Measurements from ENCODE around the gene CCDC7.
"Not testable (repeated sequence)": the region's sequence is repeated elsewhere in the genome, so short reads cannot be mapped to it uniquely, and the experiment has no call there.

The CCDC7 gene

GRCh38 chr10:32687116-32687515 is 241.2 kb downstream of the CCDC7 start:
- Histone ChIP-seq H3K36me3 (ENCODE audit: control insufficient read depth, insufficient read depth, low read length) (no peaks in the 10 kb centered on the region), H3K9me3 (ENCODE audit: control insufficient read depth, low read length) (no peaks in the 10 kb centered on the region), H3K4me1 (ENCODE audit: control insufficient read depth, insufficient read depth, low read length) (no peaks in the 10 kb centered on the region), H3K27me3 (ENCODE audit: control insufficient read depth, insufficient read depth, low read length, poor library complexity, severe bottlenecking) (no peaks in the 10 kb centered on the region), H3K27ac (ENCODE audit: insufficient read depth, low read depth, low read length, poor library complexity, severe bottlenecking) (no peak overlapping the region), H3K4me3 (ENCODE audit: insufficient read depth, low read depth, low read length) (no peak overlapping the region)

GRCh38 chr10:32687546-32687945 is 241.6 kb downstream of the CCDC7 start:
- Histone ChIP-seq H3K4me1 (ENCODE audit: control insufficient read depth, insufficient read depth, low read length) (no peaks in the 10 kb centered on the region), H3K4me3 (ENCODE audit: insufficient read depth, low read depth, low read length) (no peak overlapping the region), H3K27me3 (ENCODE audit: control insufficient read depth, insufficient read depth, low read length, poor library complexity, severe bottlenecking) (no peaks in the 10 kb centered on the region), H3K27ac (ENCODE audit: insufficient read depth, low read depth, low read length, poor library complexity, severe bottlenecking) (no peak overlapping the region), H3K9me3 (ENCODE audit: control insufficient read depth, low read length) (no peaks in the 10 kb centered on the region), H3K36me3 (ENCODE audit: control insufficient read depth, insufficient read depth, low read length) (no peaks in the 10 kb centered on the region)
- 87 to 90% methylated on average over 2 of the region's 2 CpGs for WGBS, 2 experiments

- Histone ChIP-seq H3K27me3 (ENCODE audit: control insufficient read depth, insufficient read depth, low read length, poor library complexity, severe bottlenecking) (no peaks in the 10 kb centered on the region), H3K9me3 (ENCODE audit: control insufficient read depth, low read length) (no peaks in the 10 kb centered on the region), H3K27ac (ENCODE audit: insufficient read depth, low read depth, low read length, poor library complexity, severe bottlenecking) (no peak overlapping the region), H3K4me3 (ENCODE audit: insufficient read depth, low read depth, low read length) (no peak overlapping the region), H3K4me1 (ENCODE audit: control insufficient read depth, insufficient read depth, low read length) (no peaks in the 10 kb centered on the region), H3K36me3 (ENCODE audit: control insufficient read depth, insufficient read depth, low read length) (no peaks in the 10 kb centered on the region)
- 76 to 89% methylated on average over 1 of the region's 1 CpG for WGBS, 2 experiments
Measured at GRCh38 chr10:32692174-32692573, 246.2 kb downstream of the CCDC7 start.

GRCh38 chr10:32693441-32693979 is 247.6 kb downstream of the CCDC7 start:
- no peaks in the 10 kb centered on the region for H3K9me3 ChIP-seq (ENCODE audit: control insufficient read depth, low read length)
- WGBS, 2 experiments, result 90 to 96% methylated on average over 3 to 4 of the region's 4 CpGs
- no peak overlapping the region for H3K27ac ChIP-seq (ENCODE audit: insufficient read depth, low read depth, low read length, poor library complexity, severe bottlenecking)
- H3K4me1 ChIP-seq (ENCODE audit: control insufficient read depth, insufficient read depth, low read length), result no peaks in the 10 kb centered on the region
- H3K27me3 ChIP-seq (ENCODE audit: control insufficient read depth, insufficient read depth, low read length, poor library complexity, severe bottlenecking), result no peaks in the 10 kb centered on the region
- H3K36me3 ChIP-seq (ENCODE audit: control insufficient read depth, insufficient read depth, low read length), result no peaks in the 10 kb centered on the region
- no peak overlapping the region for H3K4me3 ChIP-seq (ENCODE audit: insufficient read depth, low read depth, low read length)

GRCh38 chr10:32699683-32700082 is 253.7 kb downstream of the CCDC7 start:
- H3K36me3 ChIP-seq (ENCODE audit: control insufficient read depth, insufficient read depth, low read length); H3K9me3 ChIP-seq (ENCODE audit: control insufficient read depth, low read length); H3K4me3 ChIP-seq (ENCODE audit: insufficient read depth, low read depth, low read length); H3K4me1 ChIP-seq (ENCODE audit: control insufficient read depth, insufficient read depth, low read length); H3K27ac ChIP-seq (ENCODE audit: insufficient read depth, low read depth, low read length, poor library complexity, severe bottlenecking); H3K27me3 ChIP-seq (ENCODE audit: control insufficient read depth, insufficient read depth, low read length, poor library complexity, severe bottlenecking): not testable (repeated sequence)
- WGBS, 2 experiments, result no CpG with 5 or more reads among the region's 2 CpGs

GRCh38 chr10:32713560-32713959 is 267.6 kb downstream of the CCDC7 start:
- 69 to 81% methylated on average over 1 of the region's 1 CpG for WGBS, 2 experiments
- H3K4me3 ChIP-seq (ENCODE audit: insufficient read depth, low read depth, low read length), result no peak overlapping the region
- no peak overlapping the region for H3K27ac ChIP-seq (ENCODE audit: insufficient read depth, low read depth, low read length, poor library complexity, severe bottlenecking)
- H3K27me3 ChIP-seq (ENCODE audit: control insufficient read depth, insufficient read depth, low read length, poor library complexity, severe bottlenecking), result no peaks in the 10 kb centered on the region
- H3K4me1 ChIP-seq (ENCODE audit: control insufficient read depth, insufficient read depth, low read length), result no peaks in the 10 kb centered on the region
- H3K9me3 ChIP-seq (ENCODE audit: control insufficient read depth, low read length), result no peaks in the 10 kb centered on the region
- H3K36me3 ChIP-seq (ENCODE audit: control insufficient read depth, insufficient read depth, low read length), result no peaks in the 10 kb centered on the region

GRCh38 chr10:32731527-32731926 is 285.6 kb downstream of the CCDC7 start:
- no peaks in the 10 kb centered on the region for H3K4me1 ChIP-seq (ENCODE audit: control insufficient read depth, insufficient read depth, low read length)
- no peak overlapping the region for H3K27ac ChIP-seq (ENCODE audit: insufficient read depth, low read depth, low read length, poor library complexity, severe bottlenecking)
- no peaks in the 10 kb centered on the region for H3K9me3 ChIP-seq (ENCODE audit: control insufficient read depth, low read length)
- no peaks in the 10 kb centered on the region for H3K36me3 ChIP-seq (ENCODE audit: control insufficient read depth, insufficient read depth, low read length)
- WGBS, 2 experiments, result 83 to 86% methylated on average over 9 of the region's 9 CpGs
- no peak overlapping the region for H3K4me3 ChIP-seq (ENCODE audit: insufficient read depth, low read depth, low read length)
- no peaks in the 10 kb centered on the region for H3K27me3 ChIP-seq (ENCODE audit: control insufficient read depth, insufficient read depth, low read length, poor library complexity, severe bottlenecking)

- Histone ChIP-seq H3K4me1 (ENCODE audit: control insufficient read depth, insufficient read depth, low read length) (no peaks in the 10 kb centered on the region), H3K27ac (ENCODE audit: insufficient read depth, low read depth, low read length, poor library complexity, severe bottlenecking) (no peak overlapping the region), H3K9me3 (ENCODE audit: control insufficient read depth, low read length) (no peaks in the 10 kb centered on the region), H3K4me3 (ENCODE audit: insufficient read depth, low read depth, low read length) (no peak overlapping the region), H3K27me3 (ENCODE audit: control insufficient read depth, insufficient read depth, low read length, poor library complexity, severe bottlenecking) (no peaks in the 10 kb centered on the region), H3K36me3 (ENCODE audit: control insufficient read depth, insufficient read depth, low read length) (no peaks in the 10 kb centered on the region)
- 87 to 95% methylated on average over 2 to 3 of the region's 3 CpGs for WGBS, 2 experiments
Measured at GRCh38 chr10:32738958-32739357, 293.0 kb downstream of the CCDC7 start.

GRCh38 chr10:32744321-32744720 is 298.4 kb downstream of the CCDC7 start:
- no peaks in the 10 kb centered on the region for H3K27me3 ChIP-seq (ENCODE audit: control insufficient read depth, insufficient read depth, low read length, poor library complexity, severe bottlenecking)
- no peaks in the 10 kb centered on the region for H3K4me1 ChIP-seq (ENCODE audit: control insufficient read depth, insufficient read depth, low read length)
- no peak overlapping the region for H3K27ac ChIP-seq (ENCODE audit: insufficient read depth, low read depth, low read length, poor library complexity, severe bottlenecking)
- H3K9me3 ChIP-seq (ENCODE audit: control insufficient read depth, low read length), result no peaks in the 10 kb centered on the region
- H3K4me3 ChIP-seq (ENCODE audit: insufficient read depth, low read depth, low read length), result no peak overlapping the region
- no peaks in the 10 kb centered on the region for H3K36me3 ChIP-seq (ENCODE audit: control insufficient read depth, insufficient read depth, low read length)
- WGBS, 2 experiments, result 86 to 92% methylated on average over 1 of the region's 1 CpG

GRCh38 chr10:32746869-32747268 is 300.9 kb downstream of the CCDC7 start:
- WGBS, 2 experiments, result 92 to 96% methylated on average over 3 of the region's 3 CpGs
- Histone ChIP-seq H3K9me3 (ENCODE audit: control insufficient read depth, low read length) (no peaks in the 10 kb centered on the region), H3K27me3 (ENCODE audit: control insufficient read depth, insufficient read depth, low read length, poor library complexity, severe bottlenecking) (no peaks in the 10 kb centered on the region), H3K36me3 (ENCODE audit: control insufficient read depth, insufficient read depth, low read length) (no peaks in the 10 kb centered on the region), H3K4me1 (ENCODE audit: control insufficient read depth, insufficient read depth, low read length) (no peaks in the 10 kb centered on the region), H3K4me3 (ENCODE audit: insufficient read depth, low read depth, low read length) (no peak overlapping the region), H3K27ac (ENCODE audit: insufficient read depth, low read depth, low read length, poor library complexity, severe bottlenecking) (no peak overlapping the region)

- WGBS, 2 experiments, result 71 to 96% methylated on average over 3 to 4 of the region's 4 CpGs
- no peak overlapping the region for H3K27ac ChIP-seq (ENCODE audit: insufficient read depth, low read depth, low read length, poor library complexity, severe bottlenecking)
- H3K27me3 ChIP-seq (ENCODE audit: control insufficient read depth, insufficient read depth, low read length, poor library complexity, severe bottlenecking), result no peaks in the 10 kb centered on the region
- H3K4me1 ChIP-seq (ENCODE audit: control insufficient read depth, insufficient read depth, low read length), result no peaks in the 10 kb centered on the region
- peaks cover 3% of the 10 kb centered on the region for H3K9me3 ChIP-seq (ENCODE audit: control insufficient read depth, low read length)
- no peak overlapping the region for H3K4me3 ChIP-seq (ENCODE audit: insufficient read depth, low read depth, low read length)
- H3K36me3 ChIP-seq (ENCODE audit: control insufficient read depth, insufficient read depth, low read length), result no peaks in the 10 kb centered on the region
Measured at GRCh38 chr10:32751582-32751981, 305.6 kb downstream of the CCDC7 start.

All from ectodermal cell (in vitro differentiated cells).